Subcutaneous abdominal adipose tissue (tissue), 5 donors: Measurements from ENCODE around the gene OCIAD2.

Source experiments
- H3K27ac ChIP-seq: one replicate; pipeline ENCODE4 v1.7.0; 2013; ENCODE audit warnings: low read depth, mild to moderate bottlenecking, inconsistent platforms, low read length, moderate library complexity
- H3K27me3 ChIP-seq, 5 donors: one replicate each; pipeline ENCODE4 v1.7.0; 2013; ENCODE audit warnings: low read length in 5 of 5, inconsistent platforms in 1 of 5; ENCODE audit not compliant: control insufficient read depth in 5 of 5, insufficient read depth in 4 of 5
- H3K36me3 ChIP-seq, 5 donors: one replicate each; pipeline ENCODE4 v1.7.0; 2013; ENCODE audit warnings: low read length in 5 of 5; ENCODE audit not compliant: control insufficient read depth in 5 of 5, insufficient read depth in 5 of 5
- H3K4me1 ChIP-seq, 5 donors: one replicate each; pipeline ENCODE4 v1.7.0; 2013; ENCODE audit warnings: low read length in 5 of 5, mild to moderate bottlenecking in 3 of 5, moderate library complexity in 1 of 5; ENCODE audit not compliant: control insufficient read depth in 5 of 5, insufficient read depth in 5 of 5
- H3K4me3 ChIP-seq, 5 donors: one replicate each; pipeline ENCODE4 v1.7.0; 2013; ENCODE audit warnings: low read length in 5 of 5, low read depth in 1 of 5
- H3K9ac ChIP-seq, 5 donors: one replicate each; pipeline ENCODE4 v1.7.0; 2013; ENCODE audit warnings: low read length in 5 of 5, mild to moderate bottlenecking in 4 of 5, moderate library complexity in 3 of 5
- H3K9me3 ChIP-seq, 5 donors: one replicate each; pipeline ENCODE4 v1.7.0; 2013; ENCODE audit warnings: low read length in 5 of 5; ENCODE audit not compliant: control insufficient read depth in 5 of 5
- donor health status: healthy.
- donor health status: healthy.
- donor health status: healthy.
- donor health status: healthy.
- donor health status: healthy.

Gene OCIAD2

GRCh38 chr4:48836658-48837057, 69.9 kb downstream of the OCIAD2 start:
- Histone ChIP-seq H3K4me3 (no peak overlapping the region), H3K27me3 (no peaks in the 10 kb centered on the region), H3K9ac (no peak overlapping the region), H3K9me3 (no peaks in the 10 kb centered on the region), H3K27ac (no peak overlapping the region), H3K36me3 (peaks cover 23 to 56% (median 29%) of the 10 kb centered on the region in 5 donors), H3K4me1 (peaks cover 0 to 18% (median 10%) of the 10 kb centered on the region in 5 donors)
